ENCODE data around the gene AKNA. TPM values are rescaled to one million over a fixed set of nuclear protein-coding genes. Genes with fewer than 3 reads are reported as not detected.

The AKNA gene
- total RNA-seq, 2 donors from 2014 or later, result 12.2 to 15.4 TPM

DNA sequence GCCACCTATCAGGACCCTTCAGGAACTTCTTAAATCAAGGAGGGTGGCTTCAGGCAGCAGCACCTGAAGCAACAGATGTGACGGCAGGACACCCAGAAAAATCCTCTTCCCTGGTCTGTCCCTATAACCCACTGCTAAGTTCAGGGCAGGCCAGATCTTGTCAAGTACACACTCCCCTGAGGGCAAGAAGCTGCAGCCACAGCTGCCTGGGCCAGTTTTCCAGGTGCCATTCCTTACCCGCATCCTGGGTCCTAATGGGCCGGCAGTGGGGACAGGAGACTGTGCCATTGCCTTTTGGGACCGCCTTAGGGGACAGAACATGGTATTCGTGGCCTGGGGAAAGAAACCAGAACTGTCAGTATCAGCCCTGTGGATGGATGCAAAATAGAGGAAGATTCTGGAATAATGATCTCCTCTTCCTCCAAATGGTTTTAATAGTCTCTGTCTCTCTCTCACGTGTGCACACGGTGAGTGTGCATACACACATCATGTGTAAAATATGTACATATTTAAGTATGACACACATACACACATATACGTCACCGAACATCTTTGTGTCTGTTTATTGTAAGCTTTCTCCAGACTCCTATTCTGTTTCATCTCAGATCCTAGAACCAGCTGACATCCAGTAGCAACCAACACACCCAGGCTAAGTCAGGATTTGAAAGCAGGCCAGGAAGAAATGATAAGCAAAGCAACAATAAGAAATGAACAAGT lies 44.2 kb downstream of the AKNA start:
- no peaks in the 10 kb centered on the region for H3K9me3 Mint-ChIP-seq
- H3K36me3 Mint-ChIP-seq (ENCODE audit: low read depth), result peaks cover 31% of the 10 kb centered on the region
- no peaks in the 10 kb centered on the region for H3K9me3 ChIP-seq (ENCODE audit: control insufficient read depth, low read length)
- H3K4me1 Mint-ChIP-seq, result no peaks in the 10 kb centered on the region
- no peaks in the 10 kb centered on the region for H3K27me3 Mint-ChIP-seq (ENCODE audit: insufficient read depth)
- H3K36me3 ChIP-seq (ENCODE audit: control insufficient read depth, insufficient read depth, low read length), result peaks cover 10% of the 10 kb centered on the region
- H3K4me3 Mint-ChIP-seq, result no peak overlapping the region
- no peak overlapping the region for H3K27ac Mint-ChIP-seq
- TF ChIP-seq, protein P1, sequence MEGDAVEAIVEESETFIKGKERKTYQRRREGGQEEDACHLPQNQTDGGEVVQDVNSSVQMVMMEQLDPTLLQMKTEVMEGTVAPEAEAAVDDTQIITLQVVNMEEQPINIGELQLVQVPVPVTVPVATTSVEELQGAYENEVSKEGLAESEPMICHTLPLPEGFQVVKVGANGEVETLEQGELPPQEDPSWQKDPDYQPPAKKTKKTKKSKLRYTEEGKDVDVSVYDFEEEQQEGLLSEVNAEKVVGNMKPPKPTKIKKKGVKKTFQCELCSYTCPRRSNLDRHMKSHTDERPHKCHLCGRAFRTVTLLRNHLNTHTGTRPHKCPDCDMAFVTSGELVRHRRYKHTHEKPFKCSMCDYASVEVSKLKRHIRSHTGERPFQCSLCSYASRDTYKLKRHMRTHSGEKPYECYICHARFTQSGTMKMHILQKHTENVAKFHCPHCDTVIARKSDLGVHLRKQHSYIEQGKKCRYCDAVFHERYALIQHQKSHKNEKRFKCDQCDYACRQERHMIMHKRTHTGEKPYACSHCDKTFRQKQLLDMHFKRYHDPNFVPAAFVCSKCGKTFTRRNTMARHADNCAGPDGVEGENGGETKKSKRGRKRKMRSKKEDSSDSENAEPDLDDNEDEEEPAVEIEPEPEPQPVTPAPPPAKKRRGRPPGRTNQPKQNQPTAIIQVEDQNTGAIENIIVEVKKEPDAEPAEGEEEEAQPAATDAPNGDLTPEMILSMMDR (conservative IDR thresholded peaks at IDR 0.05), result no peak
- H3K4me3 ChIP-seq (ENCODE audit: low read length), result no peak overlapping the region
- H3K9ac ChIP-seq (ENCODE audit: extremely low read depth, low read length, poor library complexity, severe bottlenecking), result no peak overlapping the region
- no peak for DNase-seq
- no peaks in the 10 kb centered on the region for H3K4me1 ChIP-seq (ENCODE audit: control insufficient read depth, insufficient read depth, low read length)
- no peak overlapping the region for H3K27ac ChIP-seq (ENCODE audit: low read depth, low read length)
- H3K27me3 ChIP-seq (ENCODE audit: control insufficient read depth, insufficient read depth, low read length, poor library complexity, severe bottlenecking), result no peaks in the 10 kb centered on the region
- WGBS, 2 experiments (ENCODE audit: insufficient coverage in 1 of 2, insufficient read length in 1 of 2), result 95 to 96% methylated on average over 5 to 9 of the region's 9 CpGs

DNA sequence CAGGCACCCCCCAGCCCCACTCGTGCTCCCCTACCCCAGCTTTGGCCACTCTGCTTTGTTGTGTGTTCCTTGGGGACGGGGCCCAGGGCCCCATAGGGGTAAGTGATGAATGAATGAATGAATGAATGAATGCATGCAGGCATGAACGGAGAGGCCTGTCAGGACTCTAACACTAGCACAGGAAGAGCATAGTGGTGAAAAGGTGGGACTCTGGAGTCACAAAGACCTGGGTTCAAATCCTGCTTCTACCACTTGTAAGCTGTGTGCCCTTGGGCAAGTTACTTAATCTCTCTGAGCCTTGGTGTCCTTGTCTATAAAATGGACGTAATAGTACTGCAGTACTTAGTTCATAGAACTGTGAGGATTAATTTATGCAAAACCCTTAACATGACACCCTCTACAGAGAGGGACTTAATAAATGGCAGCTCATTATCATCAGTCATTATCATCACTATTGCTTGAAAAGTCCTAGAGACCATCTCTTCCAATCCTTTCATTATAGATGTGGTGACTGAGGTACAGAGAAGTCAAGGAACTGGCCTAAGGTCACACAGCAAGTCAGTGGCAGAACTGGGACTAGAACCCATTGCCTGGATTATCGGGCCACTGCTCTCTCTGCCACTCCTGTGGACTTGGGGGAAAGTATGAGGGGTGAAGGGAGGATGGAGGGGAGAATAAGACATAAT lies 44.9 kb downstream of the AKNA start:
- Histone ChIP-seq H3K9ac (ENCODE audit: extremely low read depth, low read length, poor library complexity, severe bottlenecking) (no peak overlapping the region), H3K27ac (ENCODE audit: low read depth, low read length) (no peak overlapping the region), H3K4me3 (ENCODE audit: low read length) (no peak overlapping the region), H3K9me3 (ENCODE audit: control insufficient read depth, low read length) (no peaks in the 10 kb centered on the region), H3K27me3 (ENCODE audit: control insufficient read depth, insufficient read depth, low read length, poor library complexity, severe bottlenecking) (no peaks in the 10 kb centered on the region), H3K4me1 (ENCODE audit: control insufficient read depth, insufficient read depth, low read length) (no peaks in the 10 kb centered on the region), H3K36me3 (ENCODE audit: control insufficient read depth, insufficient read depth, low read length) (peaks cover 10% of the 10 kb centered on the region)
- Mint-ChIP-seq H3K27ac (no peak overlapping the region), H3K4me1 (no peaks in the 10 kb centered on the region), H3K4me3 (no peak overlapping the region), H3K27me3 (ENCODE audit: insufficient read depth) (no peaks in the 10 kb centered on the region), H3K36me3 (ENCODE audit: low read depth) (peaks cover 36% of the 10 kb centered on the region), H3K9me3 (no peaks in the 10 kb centered on the region)
- DNase-seq, result no peak
- TF ChIP-seq, protein P1 (conservative IDR thresholded peaks at IDR 0.05), result no peak
- whole genome bisulfite sequencing, 2 experiments (ENCODE audit: insufficient coverage in 1 of 2, insufficient read length in 1 of 2), result 94 to 96% methylated on average over 3 to 5 of the region's 5 CpGs

DNA sequence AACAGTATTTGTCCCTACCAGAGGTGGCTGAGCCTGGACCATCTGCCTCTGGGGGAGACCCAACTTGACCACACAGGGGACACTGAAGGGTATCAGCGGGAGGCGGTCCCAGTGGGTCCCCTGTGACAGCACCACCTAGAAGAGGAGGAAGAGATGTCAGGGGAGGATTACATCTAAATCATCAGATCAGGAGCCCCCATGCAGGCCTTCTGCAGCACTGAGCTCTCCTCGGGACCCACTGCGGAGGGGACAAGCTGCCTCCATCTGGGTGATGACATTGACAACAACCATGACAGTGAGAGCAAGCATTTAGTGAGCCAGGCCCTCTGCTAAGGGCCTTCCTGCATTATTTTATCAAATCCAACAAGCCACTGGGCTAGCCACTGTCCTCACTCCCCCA lies 45.8 kb downstream of the AKNA start:
- H3K9me3 ChIP-seq (ENCODE audit: control insufficient read depth, low read length), result no peaks in the 10 kb centered on the region
- H3K9ac ChIP-seq (ENCODE audit: extremely low read depth, low read length, poor library complexity, severe bottlenecking), result no peak overlapping the region
- no peaks in the 10 kb centered on the region for H3K4me1 ChIP-seq (ENCODE audit: control insufficient read depth, insufficient read depth, low read length)
- H3K27me3 ChIP-seq (ENCODE audit: control insufficient read depth, insufficient read depth, low read length, poor library complexity, severe bottlenecking), result no peaks in the 10 kb centered on the region
- no peak for DNase-seq
- H3K27ac Mint-ChIP-seq, result no peak overlapping the region
- no peak overlapping the region for H3K4me3 ChIP-seq (ENCODE audit: low read length)
- H3K27ac ChIP-seq (ENCODE audit: low read depth, low read length), result no peak overlapping the region
- H3K36me3 ChIP-seq (ENCODE audit: control insufficient read depth, insufficient read depth, low read length), result peaks cover 10% of the 10 kb centered on the region
- peaks cover 43% of the 10 kb centered on the region for H3K36me3 Mint-ChIP-seq (ENCODE audit: low read depth)
- H3K9me3 Mint-ChIP-seq, result no peaks in the 10 kb centered on the region
- H3K4me3 Mint-ChIP-seq, result no peak overlapping the region
- TF ChIP-seq, protein P1 (conservative IDR thresholded peaks at IDR 0.05), result no peak
- 93 to 100% methylated on average over 2 to 4 of the region's 4 CpGs for WGBS, 2 experiments (ENCODE audit: insufficient coverage in 1 of 2, insufficient read length in 1 of 2)
- no peaks in the 10 kb centered on the region for H3K27me3 Mint-ChIP-seq (ENCODE audit: insufficient read depth)
- no peaks in the 10 kb centered on the region for H3K4me1 Mint-ChIP-seq
